H9 (cell line): Measurements from ENCODE around the gene ADARB2. TPM values are rescaled to one million over a fixed set of nuclear protein-coding genes. Genes with fewer than 3 reads are reported as not detected.

Source experiments
- DNase-seq: peaks from one replicate; pipeline ENCODE4 v3.0.0-alpha.2; 2017
- H2AFZ ChIP-seq: one replicate; pipeline ENCODE4 v1.6.1; 2013; ENCODE audit warnings: mild to moderate bottlenecking, low read length, control low read depth, moderate library complexity
- H2AK5ac ChIP-seq: 2 replicates; pipeline ENCODE4 v1.6.1; 2013; ENCODE audit warnings: low read length, control low read depth, mixed read lengths; ENCODE audit not compliant: insufficient read length
- H2BK120ac ChIP-seq: one replicate; pipeline ENCODE4 v1.6.1; 2013; ENCODE audit warnings: low read depth, mild to moderate bottlenecking, low read length, control low read depth, inconsistent platforms; ENCODE audit not compliant: poor library complexity, severe bottlenecking
- H2BK12ac ChIP-seq: 2 replicates; pipeline ENCODE4 v1.6.1; 2013; ENCODE audit warnings: low read length, control low read depth, mixed read lengths, low read depth; ENCODE audit not compliant: insufficient read length
- H2BK15ac ChIP-seq: 2 replicates; pipeline ENCODE4 v1.6.1; 2013; ENCODE audit warnings: low read depth, low read length, control low read depth
- H2BK20ac ChIP-seq: one replicate; pipeline ENCODE4 v1.6.1; 2013; ENCODE audit warnings: low read depth, mild to moderate bottlenecking, low read length, control low read depth, inconsistent platforms; ENCODE audit not compliant: poor library complexity, severe bottlenecking
- H2BK5ac ChIP-seq: 2 replicates; pipeline ENCODE4 v1.6.1; 2013; ENCODE audit warnings: low read length, control low read depth, mixed read lengths; ENCODE audit not compliant: insufficient read length
- H3K14ac ChIP-seq: 2 replicates; pipeline ENCODE4 v1.6.1; 2013; ENCODE audit warnings: low read length, control low read depth; ENCODE audit not compliant: insufficient read depth
- H3K18ac ChIP-seq: 2 replicates; pipeline ENCODE4 v1.6.1; 2013; ENCODE audit warnings: low read depth, mild to moderate bottlenecking, mixed read lengths, low read length, control low read depth; ENCODE audit not compliant: insufficient read length
- H3K23ac ChIP-seq: 2 replicates; pipeline ENCODE4 v1.6.1; 2013; ENCODE audit warnings: low read length, control low read depth, mixed read lengths, low read depth; ENCODE audit not compliant: insufficient read length
- H3K23me2 ChIP-seq: 2 replicates; pipeline ENCODE4 v1.6.1; 2013; ENCODE audit warnings: low read depth, mild to moderate bottlenecking, mixed read lengths, low read length, control low read depth; ENCODE audit not compliant: insufficient read length, poor library complexity, severe bottlenecking
- H3K27ac ChIP-seq: 2 replicates; pipeline ENCODE4 v1.5.1; 2013; ENCODE audit warnings: low read length, control low read depth, mixed read lengths, low read depth; ENCODE audit not compliant: insufficient read length
- H3K27me3 ChIP-seq: 2 replicates; pipeline ENCODE4 v1.6.1; 2013; ENCODE audit warnings: low read length, control low read depth, inconsistent platforms; ENCODE audit not compliant: insufficient read depth
- H3K4ac ChIP-seq: 2 replicates; pipeline ENCODE4 v1.6.1; 2013; ENCODE audit warnings: low read depth, mild to moderate bottlenecking, control low read depth, inconsistent platforms, low read length, moderate library complexity
- H3K4me1 ChIP-seq: 2 replicates; pipeline ENCODE4 v1.6.1; 2013; ENCODE audit warnings: low read length, control low read depth, inconsistent platforms; ENCODE audit not compliant: insufficient read depth
- H3K4me2 ChIP-seq: 2 replicates; pipeline ENCODE4 v1.6.1; 2013; ENCODE audit warnings: low read length, control low read depth, mixed read lengths; ENCODE audit not compliant: insufficient read length, insufficient read depth
- H3K56ac ChIP-seq: 2 replicates; pipeline ENCODE4 v1.6.1; 2013; ENCODE audit warnings: low read depth, mild to moderate bottlenecking, mixed read lengths, low read length, control low read depth; ENCODE audit not compliant: insufficient read length
- H3K79me1 ChIP-seq: 2 replicates; pipeline ENCODE4 v1.6.1; 2013; ENCODE audit warnings: low read depth, mild to moderate bottlenecking, moderate library complexity, low read length, control low read depth, inconsistent platforms; ENCODE audit not compliant: insufficient read depth, poor library complexity, severe bottlenecking
- H3K79me2 ChIP-seq: 2 replicates; pipeline ENCODE4 v1.6.1; 2013; ENCODE audit warnings: low read length, control low read depth, inconsistent platforms; ENCODE audit not compliant: insufficient read depth
- H3K9ac ChIP-seq: 2 replicates; pipeline ENCODE4 v1.6.1; 2013; ENCODE audit warnings: low read length, control low read depth, mixed read lengths; ENCODE audit not compliant: insufficient read length; ENCODE audit errors: extremely low read depth
- H3K9me3 ChIP-seq: one replicate; pipeline ENCODE4 v1.6.1; 2013; ENCODE audit warnings: low read depth, low read length, inconsistent platforms; ENCODE audit not compliant: control insufficient read depth
- H3T11ph ChIP-seq: one replicate; pipeline ENCODE4 v1.6.1; 2013; ENCODE audit warnings: mild to moderate bottlenecking, low read length, control low read depth, inconsistent platforms
- H4K20me1 ChIP-seq: one replicate; pipeline ENCODE4 v1.6.1; 2013; ENCODE audit not compliant: control insufficient read depth, insufficient read length, insufficient read depth
- H4K5ac ChIP-seq: 2 replicates; pipeline ENCODE4 v1.6.1; 2013; ENCODE audit warnings: low read depth, mild to moderate bottlenecking, mixed read lengths, low read length, control low read depth; ENCODE audit not compliant: insufficient read length
- H4K8ac ChIP-seq: replicated peaks from 2 replicates; pipeline ENCODE4 v1.6.1; 2013; ENCODE audit warnings: low read length, control low read depth, mixed read lengths, low read depth; ENCODE audit not compliant: insufficient read length
- H4K91ac ChIP-seq: 2 replicates; pipeline ENCODE4 v1.6.1; 2013; ENCODE audit warnings: low read depth, mild to moderate bottlenecking, moderate library complexity, mixed read lengths, low read length, control low read depth; ENCODE audit not compliant: insufficient read length
- H3K27ac Mint-ChIP-seq, 3 experiments: 2 replicates in 2 of 3; 3 replicates in 1 of 3; pipeline ENCODE4 v1.8.0; 2020 to 2021; ENCODE audit warnings: mixed read lengths in 3 of 3, mild to moderate bottlenecking in 1 of 3, moderate library complexity in 1 of 3
- H3K27me3 Mint-ChIP-seq: 2 replicates; pipeline ENCODE4 v1.8.0; 2021; ENCODE audit warnings: low read depth, mild to moderate bottlenecking, moderate library complexity, mixed read lengths
- H3K36me3 Mint-ChIP-seq, 3 experiments: 2 replicates in 2 of 3; 3 replicates in 1 of 3; pipeline ENCODE4 v1.8.0; 2020 to 2021; ENCODE audit warnings: low read depth in 3 of 3, mixed read lengths in 3 of 3; ENCODE audit not compliant: insufficient read depth in 1 of 3
- H3K4me1 Mint-ChIP-seq, 2 experiments: 2 replicates each; pipeline ENCODE4 v1.8.0; 2020; ENCODE audit warnings: mixed read lengths in 2 of 2
- H3K4me3 Mint-ChIP-seq, 2 experiments: 2 replicates in 1 of 2; 3 replicates in 1 of 2; pipeline ENCODE4 v1.8.0; 2020 to 2021; ENCODE audit warnings: mild to moderate bottlenecking in 2 of 2, mixed read lengths in 2 of 2, moderate library complexity in 1 of 2
- H3K9me3 Mint-ChIP-seq, 2 experiments: 2 replicates in 1 of 2; 3 replicates in 1 of 2; pipeline ENCODE4 v1.8.0; 2020; ENCODE audit warnings: mild to moderate bottlenecking in 2 of 2, mixed read lengths in 2 of 2, moderate library complexity in 1 of 2
- WGBS: extraction: QIAGEN DNeasy Blood & Tissue Kit; methylation state at CpG from one replicate; pipeline ENCODE4 v1.1.7; 2013; ENCODE audit warnings: missing lambda C conversion rate, low lambda C conversion rate, mixed read lengths; ENCODE audit not compliant: insufficient read length; ENCODE audit errors: extremely low coverage; 5-methylcytosine and 5-hydroxymethylcytosine counted together
- total RNA-seq: library from RNA; stranded (reverse); gene quantifications from 2 replicates; pipeline ENCODE4 v1.2.1, GENCODE V29; 2021
- TF ChIP-seq, protein P1 (sequence below): fragments of 200-600 bp; sonication (generic); conservative IDR thresholded peaks from 3 replicates; pipeline ENCODE4 v1.8.0; 2021; ENCODE audit warnings: antibody characterized with exemption, mild to moderate bottlenecking

The ADARB2 gene
- total RNA-seq, 1 experiment from 2014 or later = 0.87 TPM

DNA sequence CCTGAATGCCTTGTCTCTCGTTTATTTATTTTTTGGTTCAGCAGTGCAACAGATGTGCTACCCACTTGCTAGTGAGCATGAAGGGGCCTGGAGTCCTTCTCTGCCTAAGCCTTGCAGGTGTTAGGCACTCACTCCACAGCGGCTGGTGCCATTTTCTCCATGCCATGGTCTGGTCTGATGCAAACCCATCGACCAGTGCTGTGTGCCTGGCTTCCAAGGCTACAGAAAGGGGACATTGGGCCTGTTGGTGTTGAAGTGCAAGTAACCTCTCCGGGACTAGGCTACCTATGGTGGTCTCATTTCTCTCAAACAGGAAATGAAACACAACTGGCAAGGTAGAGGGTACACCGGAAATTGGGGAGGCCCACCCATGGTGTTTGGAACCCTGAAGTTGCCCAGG is 198.1 kb downstream of the ADARB2 start:
- no peak overlapping the region for H2AFZ ChIP-seq
- H3K4me3 Mint-ChIP-seq = no peak overlapping the region
- H2AK5ac ChIP-seq = no peak overlapping the region
- no peaks in the 10 kb centered on the region for H3K9me3 Mint-ChIP-seq
- H3K9me3 ChIP-seq = no peaks in the 10 kb centered on the region
- H3K27ac Mint-ChIP-seq = no peak overlapping the region; a peak in 1 of 7 replicates
- H3K23ac ChIP-seq = no peak overlapping the region
- no peak for DNase-seq
- H3K27me3 Mint-ChIP-seq = no peaks in the 10 kb centered on the region
- H3K23me2 ChIP-seq = no peaks in the 10 kb centered on the region
- no peak overlapping the region for H3K14ac ChIP-seq
- no peak overlapping the region for H3K18ac ChIP-seq
- no peak overlapping the region for H3K4ac ChIP-seq
- H4K8ac ChIP-seq = no peak overlapping the region
- no peak overlapping the region for H2BK5ac ChIP-seq
- no peak overlapping the region for H3K4me2 ChIP-seq
- H3K27me3 ChIP-seq = no peaks in the 10 kb centered on the region
- WGBS = no CpG with 5 or more reads among the region's 5 CpGs
- H2BK20ac ChIP-seq = no peak overlapping the region
- H2BK15ac ChIP-seq = no peak overlapping the region
- TF ChIP-seq, protein P1, sequence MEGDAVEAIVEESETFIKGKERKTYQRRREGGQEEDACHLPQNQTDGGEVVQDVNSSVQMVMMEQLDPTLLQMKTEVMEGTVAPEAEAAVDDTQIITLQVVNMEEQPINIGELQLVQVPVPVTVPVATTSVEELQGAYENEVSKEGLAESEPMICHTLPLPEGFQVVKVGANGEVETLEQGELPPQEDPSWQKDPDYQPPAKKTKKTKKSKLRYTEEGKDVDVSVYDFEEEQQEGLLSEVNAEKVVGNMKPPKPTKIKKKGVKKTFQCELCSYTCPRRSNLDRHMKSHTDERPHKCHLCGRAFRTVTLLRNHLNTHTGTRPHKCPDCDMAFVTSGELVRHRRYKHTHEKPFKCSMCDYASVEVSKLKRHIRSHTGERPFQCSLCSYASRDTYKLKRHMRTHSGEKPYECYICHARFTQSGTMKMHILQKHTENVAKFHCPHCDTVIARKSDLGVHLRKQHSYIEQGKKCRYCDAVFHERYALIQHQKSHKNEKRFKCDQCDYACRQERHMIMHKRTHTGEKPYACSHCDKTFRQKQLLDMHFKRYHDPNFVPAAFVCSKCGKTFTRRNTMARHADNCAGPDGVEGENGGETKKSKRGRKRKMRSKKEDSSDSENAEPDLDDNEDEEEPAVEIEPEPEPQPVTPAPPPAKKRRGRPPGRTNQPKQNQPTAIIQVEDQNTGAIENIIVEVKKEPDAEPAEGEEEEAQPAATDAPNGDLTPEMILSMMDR = no peak
- no peak overlapping the region for H2BK12ac ChIP-seq
- no peak overlapping the region for H3T11ph ChIP-seq
- H3K27ac ChIP-seq = no peak overlapping the region
- H3K4me1 ChIP-seq = no peaks in the 10 kb centered on the region
- no peaks in the 10 kb centered on the region for H3K79me2 ChIP-seq
- H3K36me3 Mint-ChIP-seq = no peaks in the 10 kb centered on the region
- H3K56ac ChIP-seq = no peak overlapping the region
- no peak overlapping the region for H3K9ac ChIP-seq
- no peak overlapping the region for H4K91ac ChIP-seq
- no peaks in the 10 kb centered on the region for H4K20me1 ChIP-seq
- no peak overlapping the region for H2BK120ac ChIP-seq
- no peaks in the 10 kb centered on the region for H3K4me1 Mint-ChIP-seq
- H4K5ac ChIP-seq = no peak overlapping the region
- no peaks in the 10 kb centered on the region for H3K79me1 ChIP-seq
